ENCODE measurements around the gene HSPA12B.

HSPA12B gene

DNA sequence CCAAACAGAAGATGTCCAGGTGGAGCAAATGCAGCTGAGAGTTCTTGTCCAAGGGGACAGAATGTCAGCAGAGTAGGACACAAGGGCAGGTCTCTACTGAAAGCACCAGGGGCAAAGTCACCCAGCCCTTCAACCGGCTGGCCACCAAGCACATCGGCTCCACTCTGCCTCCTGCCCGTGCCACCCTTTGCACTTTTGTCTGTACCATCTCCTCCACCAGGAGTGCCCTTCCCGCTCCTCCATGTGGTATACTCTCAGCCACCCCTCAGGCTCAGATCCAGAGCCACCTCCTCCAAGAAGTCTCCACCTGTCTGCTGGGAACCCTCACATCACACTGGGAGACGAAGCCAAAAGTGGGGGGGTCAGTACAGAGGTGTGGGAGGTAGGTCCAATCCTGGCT is 4.1 kb upstream of the HSPA12B start:
- FAIRE-seq (no peak), DNase-seq (ENCODE audit: insufficient read length, low spot score) (no peak)

DNA sequence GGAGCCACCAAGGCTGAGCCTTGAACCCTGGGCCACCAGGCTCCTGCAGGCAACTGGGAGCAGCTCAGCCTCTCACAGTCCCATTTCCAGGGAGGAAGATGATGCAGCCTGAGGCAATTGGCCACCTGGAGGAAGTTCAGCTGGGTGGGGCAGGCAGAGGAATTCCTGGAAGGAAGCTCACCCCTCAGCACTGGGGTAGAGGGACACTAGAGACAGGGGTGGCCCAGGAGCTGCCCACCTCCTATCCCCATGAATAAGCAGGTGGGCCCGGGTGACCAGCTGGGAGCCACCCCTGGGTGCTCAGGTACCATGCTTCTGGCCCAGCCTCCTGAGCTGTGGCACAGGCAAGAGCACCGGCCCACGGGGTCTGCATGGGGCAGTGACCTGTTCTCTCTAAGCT is 3.6 kb upstream of the HSPA12B start:
- FAIRE-seq (no peak), DNase-seq (ENCODE audit: insufficient read length, low spot score) (no peak)

DNA sequence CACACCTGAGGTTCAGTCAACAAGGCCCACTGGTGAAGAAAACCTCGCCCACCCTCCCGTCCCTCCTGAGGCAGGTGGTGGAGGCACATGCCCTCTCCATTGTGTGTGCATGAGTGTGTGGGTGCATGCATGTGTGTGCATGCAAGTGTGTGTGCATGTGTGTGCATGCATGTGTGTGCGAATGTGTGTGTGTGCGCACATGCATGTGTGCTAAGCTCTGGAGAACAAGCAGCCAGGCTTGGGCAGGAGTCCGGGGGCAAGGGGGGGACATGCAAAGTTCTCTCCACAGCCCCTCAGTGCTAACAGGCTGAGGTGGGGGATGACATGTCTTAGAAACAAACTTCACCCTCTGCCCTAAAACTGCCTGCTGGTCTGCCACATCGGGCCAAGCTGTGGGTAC is 3.1 kb upstream of the HSPA12B start:
- DNase-seq (ENCODE audit: insufficient read length, low spot score) (no peak), FAIRE-seq (peak; percentile 38)

DNA sequence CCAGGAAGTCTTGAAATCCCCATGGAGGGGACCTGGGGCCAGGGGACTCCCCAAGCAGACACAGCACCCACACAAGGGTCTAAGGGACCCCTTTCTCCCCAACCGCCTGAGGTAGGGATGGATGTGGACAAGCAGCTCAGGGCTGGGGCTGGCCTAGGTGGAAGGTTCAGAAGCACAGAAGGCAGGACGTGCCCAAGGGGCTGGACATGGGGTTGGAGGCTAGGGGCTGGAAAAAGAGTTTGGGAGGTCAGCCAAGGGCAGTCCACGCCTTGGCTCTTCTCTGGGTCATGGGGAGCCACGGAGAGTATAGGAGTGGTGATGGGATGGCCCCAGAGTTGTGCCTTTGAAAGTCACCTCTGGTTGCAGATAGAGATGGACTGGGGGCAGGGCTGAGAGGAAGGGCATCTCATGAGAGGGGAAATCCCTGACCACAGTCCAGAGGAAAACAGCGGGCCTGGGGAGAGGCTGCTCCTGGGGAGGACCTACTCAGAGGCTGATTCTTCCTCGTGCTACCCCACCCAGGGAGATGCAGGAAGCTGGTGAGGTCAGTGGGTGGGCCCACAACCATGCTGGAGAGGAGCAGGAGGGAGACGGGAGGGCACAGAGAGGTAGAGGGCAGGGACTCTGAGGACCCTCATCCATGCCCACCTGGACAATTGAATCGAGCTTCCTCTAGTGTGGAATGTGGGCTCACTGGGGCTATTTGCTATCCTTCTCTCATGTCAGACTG is 2.5 kb upstream of the HSPA12B start:
- DNase-seq (ENCODE audit: insufficient read length, low spot score), result no peak

DNA sequence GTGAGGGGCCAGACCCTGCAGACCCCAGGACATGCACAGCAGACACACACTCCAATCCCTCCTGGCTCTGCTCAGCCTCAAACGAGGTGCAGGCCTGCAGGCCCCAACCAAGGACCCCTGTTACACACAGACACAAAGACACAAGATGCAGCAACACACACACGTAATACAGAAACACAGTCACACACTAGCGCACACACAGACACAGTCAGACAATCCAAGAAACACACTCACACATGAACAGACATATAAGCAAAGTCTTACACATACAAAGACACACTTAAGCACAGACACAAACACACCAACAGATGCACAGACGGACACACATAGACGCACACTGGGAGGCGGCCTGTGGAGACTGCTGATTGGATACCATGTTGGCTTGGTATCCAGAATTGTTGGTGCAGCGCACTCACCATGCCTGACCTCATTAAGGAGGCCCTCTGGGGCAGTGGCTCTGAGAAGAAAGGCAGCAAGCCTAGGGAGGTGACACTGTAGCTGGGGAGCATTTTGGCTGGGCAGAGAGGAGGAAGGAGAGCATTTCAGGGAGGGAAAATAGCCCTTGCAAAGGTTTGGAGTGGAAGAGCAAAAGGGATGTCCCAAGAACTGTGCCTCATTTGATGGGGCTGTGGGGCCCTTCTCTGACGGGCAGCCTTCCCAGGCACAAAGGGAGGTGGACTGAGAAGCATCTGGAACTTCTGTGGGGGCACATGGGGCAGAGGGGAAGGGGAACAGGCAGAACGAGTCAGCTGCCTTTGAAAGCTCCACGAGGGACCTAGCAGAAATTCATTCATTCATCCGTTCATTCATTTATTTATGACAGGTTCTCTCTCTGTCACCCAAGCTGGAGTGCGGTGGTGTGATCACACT is 1.4 kb upstream of the HSPA12B start:
- no peak for DNase-seq (ENCODE audit: insufficient read length, low spot score)
- FAIRE-seq, result peak; percentile 36

More for the DNA sequence above, 2.5 kb upstream of the HSPA12B start:
- FAIRE-seq, result no peak

DNA sequence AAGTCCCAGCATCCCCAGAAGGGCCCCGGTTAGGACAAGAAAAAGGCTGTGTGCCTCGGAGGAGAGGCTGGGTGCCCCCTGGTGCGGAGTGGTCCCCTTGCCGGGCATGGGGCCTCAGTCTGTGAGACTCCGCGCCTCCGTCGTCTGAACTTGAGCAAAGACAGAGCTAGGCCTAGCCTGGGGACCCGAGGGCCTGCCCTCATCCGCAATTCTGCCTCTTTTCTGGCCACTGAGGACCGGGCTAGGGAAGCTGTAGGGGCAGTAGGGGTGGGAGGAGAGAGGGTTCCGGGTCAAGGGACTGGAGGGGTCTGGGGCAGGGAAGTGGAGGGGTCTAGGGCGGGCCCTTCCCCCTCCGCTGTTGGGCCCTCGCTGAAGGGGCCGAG is 550 bp upstream of the HSPA12B start:
- DNase-seq (ENCODE audit: insufficient read length, low spot score) (no peak), FAIRE-seq (no peak)

DNA sequence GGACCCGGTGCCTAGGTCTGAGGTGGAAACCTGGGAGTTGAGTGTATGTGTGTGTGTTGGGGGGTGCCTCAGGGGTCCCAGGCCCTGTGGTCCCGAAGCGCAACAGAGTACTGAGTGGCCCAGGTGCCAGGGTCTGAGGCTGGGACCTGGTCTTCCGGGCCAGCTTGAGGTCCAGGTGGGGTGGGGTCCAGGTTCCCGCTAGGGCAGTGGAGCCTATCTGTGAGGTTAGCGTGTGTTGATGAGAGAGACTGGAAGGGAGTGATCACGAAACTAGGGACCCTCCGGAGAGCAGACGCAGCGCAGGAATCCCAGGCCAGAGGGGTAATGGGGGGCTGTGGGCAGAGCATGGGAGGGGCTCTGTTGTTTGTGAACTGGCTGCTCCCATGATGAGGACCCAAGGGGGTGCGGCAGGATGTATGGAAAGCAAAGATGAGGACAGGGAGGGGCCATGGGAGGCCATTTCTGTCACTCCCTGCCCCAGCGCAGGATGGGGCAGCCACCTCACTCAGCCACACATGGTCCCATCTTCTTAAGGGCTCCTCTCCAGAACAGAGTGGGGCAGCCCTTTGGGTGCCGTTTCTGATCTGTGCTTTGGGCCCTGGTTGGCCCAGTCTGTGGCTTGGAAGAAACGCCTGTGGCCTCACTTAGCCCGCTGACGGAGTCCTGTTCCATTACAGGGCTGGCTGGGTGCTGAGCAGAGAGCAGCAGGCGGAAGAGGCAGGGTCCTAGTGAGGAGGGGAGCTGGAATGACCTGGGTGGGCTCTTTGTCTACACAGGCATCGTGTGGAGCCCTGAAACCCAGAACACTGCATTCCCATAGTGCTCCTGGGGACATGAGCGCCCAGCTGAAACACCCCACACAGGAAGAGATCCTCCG is 872 bp downstream of the HSPA12B start:
- DNase-seq (ENCODE audit: insufficient read length, low spot score) (no peak), FAIRE-seq (no peak)

DNA sequence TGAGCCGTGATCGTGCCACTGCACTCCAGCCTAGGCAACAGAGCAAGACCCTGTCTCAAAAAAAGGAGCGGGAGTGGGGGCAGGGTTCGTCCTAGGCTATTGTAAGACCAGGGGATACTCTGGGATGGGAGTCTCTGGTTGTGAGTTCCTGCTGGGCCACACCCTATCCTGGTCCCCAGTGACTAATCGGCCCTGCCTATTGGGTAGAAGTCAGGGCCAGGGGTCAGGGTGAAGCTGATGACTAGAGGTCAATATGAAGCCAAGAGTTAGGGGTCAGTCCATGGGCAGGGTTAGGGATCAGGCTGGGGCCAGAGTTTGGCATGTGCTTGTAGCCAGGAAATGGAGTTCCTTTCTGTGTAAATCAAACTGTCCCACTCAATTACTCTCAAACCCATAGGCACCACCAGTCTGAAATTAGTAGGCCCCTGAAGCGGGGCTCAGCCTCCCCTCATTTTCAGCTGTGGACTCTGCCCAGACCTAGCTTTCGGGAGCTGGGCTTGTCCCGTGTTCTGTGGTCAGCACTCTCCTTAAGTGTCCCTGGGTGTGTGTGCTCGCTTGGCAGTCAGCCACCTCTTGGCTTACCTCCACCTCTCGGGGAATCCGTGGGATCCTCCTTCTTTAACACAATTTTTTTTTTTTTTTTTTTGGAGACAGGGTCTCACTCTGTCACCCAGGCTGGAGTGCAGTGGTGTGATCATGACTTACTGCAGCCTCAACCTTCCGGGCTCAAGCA is 1.8 kb downstream of the HSPA12B start:
- no peak for FAIRE-seq
- no peak for DNase-seq (ENCODE audit: insufficient read length, low spot score)

DNA sequence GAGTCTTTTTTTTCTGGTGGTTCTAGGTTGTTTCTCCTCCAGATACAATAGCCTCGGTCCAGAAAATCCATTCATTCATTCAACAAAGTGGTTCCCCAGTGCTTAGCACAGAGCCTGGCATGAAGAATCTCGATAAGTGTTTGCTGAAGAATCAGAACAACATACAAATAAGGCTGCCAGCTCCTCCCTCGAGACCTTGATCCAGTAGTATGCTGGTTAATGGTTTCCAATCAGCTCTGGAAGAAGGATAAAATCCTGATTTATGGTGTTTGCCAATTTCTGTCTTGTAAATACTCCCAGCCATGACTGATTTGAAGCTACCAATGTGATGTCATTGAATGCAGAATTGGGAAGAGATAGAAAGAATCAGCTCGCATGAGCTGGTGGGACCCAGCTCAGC is 3.3 kb downstream of the HSPA12B start:
- DNase-seq (ENCODE audit: insufficient read length, low spot score) (no peak), FAIRE-seq (no peak)

DNA sequence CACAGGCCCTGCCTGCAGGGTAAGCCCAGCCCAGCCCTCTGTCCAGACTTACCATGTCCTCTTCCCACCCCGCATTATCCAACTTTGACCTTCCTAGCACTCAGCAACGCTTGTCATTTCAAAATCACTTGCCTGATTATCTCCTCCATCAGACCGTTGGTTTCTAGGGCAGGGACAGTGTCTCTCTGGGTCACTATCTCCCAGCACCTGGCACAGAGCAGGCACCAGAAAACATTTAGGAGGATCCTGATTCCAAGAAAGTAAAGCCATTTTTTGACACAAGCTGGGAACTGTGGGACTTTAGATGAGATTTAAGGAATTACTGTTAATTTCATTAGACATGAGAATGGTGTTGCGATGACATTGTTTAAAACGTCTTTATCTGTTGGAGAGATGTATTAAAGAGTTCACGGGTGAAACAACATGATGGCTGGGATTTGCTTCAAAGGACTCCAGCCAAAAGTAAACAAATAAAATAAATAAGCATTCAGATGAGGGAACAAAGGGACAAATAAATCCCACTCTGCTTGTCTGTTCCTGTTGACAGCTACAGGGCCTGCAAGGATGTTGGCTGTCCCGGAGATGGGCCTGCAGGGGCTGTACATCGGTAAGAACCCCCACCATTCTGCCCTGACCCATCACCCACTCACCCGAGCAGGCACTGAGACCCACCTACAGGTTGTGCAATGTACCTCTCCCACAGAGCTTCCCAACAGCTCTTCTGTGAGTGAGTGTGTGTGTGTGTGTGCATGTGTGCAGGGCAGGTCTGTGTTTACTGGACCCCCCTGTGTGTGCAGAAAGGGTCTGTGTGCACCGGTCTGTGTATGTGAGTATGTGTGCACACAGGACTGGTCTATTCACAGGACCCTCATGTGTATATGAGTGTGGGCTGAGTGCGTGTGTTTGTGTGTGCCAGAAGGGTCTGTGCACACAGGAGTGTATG is 5.9 kb downstream of the HSPA12B start:
- FAIRE-seq (no peak), DNase-seq (ENCODE audit: insufficient read length, low spot score) (no peak)

DNA sequence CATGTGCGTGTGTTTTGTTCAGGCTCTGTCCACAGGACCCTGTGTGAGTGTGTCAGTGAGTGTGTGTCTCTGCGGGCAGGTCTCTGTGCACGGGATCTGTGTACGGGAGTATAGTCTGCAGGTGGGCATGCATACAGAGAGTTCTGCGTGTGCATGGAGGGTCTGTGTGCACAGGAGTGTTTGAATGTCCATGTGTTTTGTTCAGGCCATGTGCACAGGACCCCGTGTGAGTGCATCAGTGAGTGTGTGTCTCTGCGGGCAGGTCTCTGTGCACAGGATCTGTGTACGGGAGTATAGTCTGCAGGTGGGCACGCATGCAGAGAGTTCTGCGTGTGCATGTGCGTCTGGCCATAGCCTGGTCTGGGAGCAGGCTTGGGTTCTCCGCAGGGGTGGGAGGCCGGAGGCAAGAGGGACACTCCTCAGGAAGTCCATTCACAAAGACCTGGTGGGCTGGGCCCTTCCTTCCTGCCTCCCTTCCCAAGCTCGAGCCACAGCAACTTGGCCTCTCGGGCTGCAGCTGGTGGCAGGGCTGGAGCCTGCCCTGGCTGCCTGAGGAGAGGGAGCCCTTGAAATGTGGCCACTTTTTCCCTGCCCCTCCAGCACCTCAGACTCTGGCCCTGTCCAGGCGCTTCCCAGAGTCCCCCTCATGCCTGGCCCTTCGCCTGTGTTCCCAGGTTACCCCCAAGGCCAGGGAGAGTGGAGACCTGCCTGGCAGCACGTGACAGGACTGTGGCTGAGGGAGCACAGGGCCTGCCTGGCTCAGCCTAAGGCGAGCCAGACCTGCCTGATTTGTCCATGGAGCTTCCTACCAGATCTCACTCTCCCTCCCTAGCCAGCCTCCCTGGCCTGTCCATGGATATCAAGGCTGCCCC is 6.8 kb downstream of the HSPA12B start:
- FAIRE-seq (peak; percentile 74), DNase-seq (ENCODE audit: insufficient read length, low spot score) (no peak)

DNA sequence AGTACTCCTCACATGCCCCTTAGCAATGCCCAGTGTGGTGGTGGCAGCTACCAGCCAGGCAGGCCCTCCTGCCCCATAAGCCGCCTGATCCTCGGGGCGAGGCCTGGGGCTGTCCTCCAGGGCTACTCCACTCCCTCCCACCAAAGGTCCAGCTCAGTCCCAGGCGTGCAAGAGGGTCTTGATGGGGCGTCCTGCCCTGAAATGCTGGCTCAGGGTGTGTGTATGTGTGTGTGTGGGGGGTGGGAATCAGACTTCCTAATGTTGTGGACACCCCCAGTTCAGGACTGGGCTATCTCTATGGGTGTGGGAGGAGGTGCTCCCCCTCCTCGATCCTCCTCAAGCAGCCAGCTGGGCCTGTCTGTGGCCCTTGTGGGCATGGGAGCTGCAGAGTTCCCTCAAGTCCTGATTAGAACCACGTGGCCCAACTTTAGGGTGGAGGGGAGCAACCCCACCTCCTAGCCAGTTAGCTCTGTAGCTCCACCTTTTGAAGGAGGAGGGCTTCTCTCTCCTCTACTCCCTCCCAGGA is 7.5 kb downstream of the HSPA12B start:
- FAIRE-seq, result no peak

DNA sequence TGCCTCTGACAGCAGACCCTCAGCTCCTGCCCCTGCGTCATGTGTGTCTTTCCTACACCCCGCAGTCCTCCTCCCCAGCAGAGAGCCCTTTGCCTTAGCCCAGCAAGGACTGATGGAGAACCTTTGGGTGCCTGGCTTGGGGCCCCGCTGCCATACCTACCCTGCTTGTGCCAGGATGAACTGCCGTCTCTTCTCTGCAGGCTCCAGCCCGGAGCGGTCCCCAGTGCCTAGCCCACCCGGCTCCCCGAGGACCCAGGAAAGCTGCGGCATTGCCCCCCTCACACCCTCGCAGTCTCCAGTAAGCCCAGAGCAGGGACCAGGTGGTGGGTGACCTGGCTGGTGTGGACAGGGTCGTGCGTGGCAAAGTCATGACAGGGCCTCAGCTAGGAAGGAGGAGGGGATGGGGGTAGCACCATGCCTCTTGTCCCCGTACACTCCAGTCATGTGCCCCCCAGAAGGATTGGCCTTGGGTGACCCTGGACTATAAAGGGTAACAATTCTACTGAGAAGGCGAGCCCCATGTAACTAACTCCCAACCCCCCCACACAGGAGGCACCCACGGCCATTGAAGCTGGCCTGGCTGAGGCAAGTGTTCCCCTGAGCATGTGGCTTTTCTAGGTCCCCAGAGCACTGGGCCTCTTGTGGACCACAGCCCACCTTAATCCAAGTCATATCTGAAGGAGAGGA is 8.3 kb downstream of the HSPA12B start:
- no peak for DNase-seq (ENCODE audit: insufficient read length, low spot score)
- no peak for FAIRE-seq

More for the DNA sequence above, 7.5 kb downstream of the HSPA12B start:
- no peak for DNase-seq (ENCODE audit: insufficient read length, low spot score)

DNA sequence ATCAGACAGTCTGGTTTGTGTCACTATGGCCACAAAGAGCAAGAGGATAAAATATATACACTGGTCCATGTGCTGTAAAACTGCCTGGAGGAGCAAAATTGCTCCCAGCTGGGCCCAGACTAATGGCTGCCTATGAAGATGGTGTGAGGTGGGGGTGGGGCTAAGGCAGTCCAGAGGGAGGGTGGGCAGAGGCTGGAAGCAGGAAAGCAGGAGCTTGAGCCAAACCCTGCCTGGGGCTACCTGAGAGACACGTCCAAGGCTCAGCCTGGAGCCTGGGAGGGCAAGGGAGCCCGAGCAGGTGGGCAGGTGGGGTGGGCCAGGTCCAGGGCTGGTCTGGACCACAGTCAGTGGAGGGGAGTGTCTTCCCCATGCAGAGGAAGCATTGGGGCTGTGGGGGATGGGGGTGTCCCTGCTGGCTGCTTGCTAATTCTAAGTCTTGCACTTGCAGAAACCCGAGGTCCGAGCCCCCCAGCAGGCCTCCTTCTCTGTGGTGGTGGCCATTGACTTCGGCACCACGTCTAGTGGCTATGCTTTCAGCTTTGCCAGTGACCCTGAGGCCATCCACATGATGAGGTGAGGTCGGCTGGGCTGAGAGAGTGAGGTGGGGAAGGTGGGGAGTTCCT is 9.5 kb downstream of the HSPA12B start:
- FAIRE-seq (no peak), DNase-seq (ENCODE audit: insufficient read length, low spot score) (no peak)

DNA sequence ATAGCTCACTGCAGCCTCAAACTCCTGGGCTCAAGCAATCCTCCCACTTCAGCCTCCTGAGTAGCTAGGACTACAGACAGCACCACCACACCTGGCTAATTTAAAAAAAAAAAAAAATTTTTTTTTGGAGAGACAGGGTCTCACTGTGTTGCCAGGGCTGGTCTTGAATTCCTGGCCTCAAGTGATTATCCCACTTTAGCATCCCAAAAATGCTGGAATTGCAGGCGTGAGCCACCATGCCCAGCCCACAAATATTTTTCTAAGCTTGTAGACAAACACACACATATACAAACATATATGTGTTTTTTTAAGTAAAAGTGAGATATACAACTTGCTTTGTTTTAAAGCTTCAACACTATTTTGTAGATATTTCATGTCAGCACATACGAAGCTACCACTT is 10.8 kb downstream of the HSPA12B start:
- no peak for FAIRE-seq

DNA sequence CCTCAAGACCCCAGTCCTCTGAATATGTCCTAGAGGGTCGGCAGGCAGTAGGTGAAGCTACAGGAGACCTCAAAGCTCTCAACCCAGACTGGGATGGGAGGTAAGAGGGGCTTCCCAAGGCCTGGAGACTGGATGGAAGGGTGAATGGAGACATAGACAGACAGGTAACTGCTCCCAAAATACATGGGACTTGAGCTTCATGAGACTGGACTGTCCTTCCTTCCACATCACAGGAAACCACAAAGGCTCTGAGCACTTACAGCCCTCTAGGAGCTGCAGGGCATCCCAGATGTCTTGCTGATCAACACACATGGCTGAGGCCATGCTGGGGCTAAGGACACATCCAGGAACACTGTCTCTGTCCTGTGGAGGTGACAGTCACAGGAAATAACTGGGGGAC is 11.6 kb downstream of the HSPA12B start:
- no peak for FAIRE-seq
- no peak for DNase-seq (ENCODE audit: insufficient read length, low spot score)

More for the DNA sequence above, 10.8 kb downstream of the HSPA12B start:
- no peak for DNase-seq (ENCODE audit: insufficient read length, low spot score)
